Measurements from ENCODE around the gene UBE2E1. TPM values are rescaled to one million over a fixed set of nuclear protein-coding genes. Genes with fewer than 3 reads are reported as not detected.

The UBE2E1 gene
- total and polyA plus RNA-seq, 2 of the 4 experiments (the other 2 are of a cell fraction), result 54.1 to 91.6 TPM

GRCh38 chr3:23831517-23832394 lies 26.0 kb downstream of the UBE2E1 start:
- Histone ChIP-seq H4K20me1 (ENCODE audit: insufficient read depth, low read length) (peaks cover 52% of the 10 kb centered on the region), H3K4me1 (ENCODE audit: control insufficient read depth, insufficient read depth, low read length) (no peaks in the 10 kb centered on the region)

More at GRCh38 chr3:23831517-23832394, 26.0 kb downstream of the UBE2E1 start:
- Histone ChIP-seq H2BK120ac (ENCODE audit: low read depth, low read length) (no peak overlapping the region), H3K79me1 (ENCODE audit: low read depth in 1 of 2, low read length in 2 of 2) (peaks cover 31 to 55% of the 10 kb centered on the region in 2 experiments), H3K9ac (ENCODE audit: low read depth, low read length) (no peak overlapping the region), H3K18ac (ENCODE audit: low read depth, low read length) (no peak overlapping the region), H3K27me3 (ENCODE audit: control insufficient read depth, insufficient read depth, low read length) (no peaks in the 10 kb centered on the region), H3K9me1 (ENCODE audit: insufficient read depth, low read length) (no peaks in the 10 kb centered on the region), H2BK15ac (ENCODE audit: low read depth, low read length) (no peak overlapping the region), H3K4ac (ENCODE audit: low read depth, low read length) (no peak overlapping the region), H3K56ac (ENCODE audit: extremely low read depth, insufficient read depth, low read length) (no peak overlapping the region), H4K8ac (ENCODE audit: low read depth in 2 of 2, low read length in 2 of 2) (no peak overlapping the region), H2BK20ac (ENCODE audit: low read depth, low read length) (no peak overlapping the region), H3K27ac (ENCODE audit: insufficient read depth, low read length) (no peak overlapping the region), H3K14ac (replicated peaks; ENCODE audit: low read depth, low read length) (no peak overlapping the region), H4K5ac (ENCODE audit: low read depth, low read length) (no peak overlapping the region), H2AK9ac (replicated peaks; ENCODE audit: low read depth, low read length, poor library complexity) (no peak overlapping the region), H3K23ac (ENCODE audit: low read depth, low read length) (no peak overlapping the region), H3K9me3 (ENCODE audit: control insufficient read depth, insufficient read depth, low read length) (no peaks in the 10 kb centered on the region), H3K4me3 (ENCODE audit: insufficient read depth, low read depth, low read length) (no peak overlapping the region), H4K91ac (ENCODE audit: insufficient read depth, low read depth, low read length) (no peak overlapping the region), H3K4me2 (ENCODE audit: low read depth, low read length) (no peak overlapping the region), H3K36me3 (ENCODE audit: control insufficient read depth, insufficient read depth, low read length) (no peaks in the 10 kb centered on the region), H2AFZ (replicated peaks; ENCODE audit: low read length, poor library complexity) (no peak overlapping the region), H2BK5ac (ENCODE audit: low read depth, low read length, poor library complexity, severe bottlenecking) (no peak overlapping the region), H2AK5ac (ENCODE audit: low read depth, low read length) (no peak overlapping the region)
- intact Hi-C loops (cut with micrococcal nuclease) (no loop called here), dilution Hi-C loops (cut with HindIII; ENCODE audit: low sequenced_read_pairs, unreplicated experiment) (no loop called here), in situ Hi-C loops (cut with MboI; ENCODE audit: low sequenced_read_pairs) (no loop called here)
- TF ChIP-seq, protein P1, sequence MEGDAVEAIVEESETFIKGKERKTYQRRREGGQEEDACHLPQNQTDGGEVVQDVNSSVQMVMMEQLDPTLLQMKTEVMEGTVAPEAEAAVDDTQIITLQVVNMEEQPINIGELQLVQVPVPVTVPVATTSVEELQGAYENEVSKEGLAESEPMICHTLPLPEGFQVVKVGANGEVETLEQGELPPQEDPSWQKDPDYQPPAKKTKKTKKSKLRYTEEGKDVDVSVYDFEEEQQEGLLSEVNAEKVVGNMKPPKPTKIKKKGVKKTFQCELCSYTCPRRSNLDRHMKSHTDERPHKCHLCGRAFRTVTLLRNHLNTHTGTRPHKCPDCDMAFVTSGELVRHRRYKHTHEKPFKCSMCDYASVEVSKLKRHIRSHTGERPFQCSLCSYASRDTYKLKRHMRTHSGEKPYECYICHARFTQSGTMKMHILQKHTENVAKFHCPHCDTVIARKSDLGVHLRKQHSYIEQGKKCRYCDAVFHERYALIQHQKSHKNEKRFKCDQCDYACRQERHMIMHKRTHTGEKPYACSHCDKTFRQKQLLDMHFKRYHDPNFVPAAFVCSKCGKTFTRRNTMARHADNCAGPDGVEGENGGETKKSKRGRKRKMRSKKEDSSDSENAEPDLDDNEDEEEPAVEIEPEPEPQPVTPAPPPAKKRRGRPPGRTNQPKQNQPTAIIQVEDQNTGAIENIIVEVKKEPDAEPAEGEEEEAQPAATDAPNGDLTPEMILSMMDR (conservative IDR thresholded peaks at IDR 0.05; ENCODE audit: low read depth, low read length), result no peak
- TF ChIP-seq MAZ (IDR thresholded peaks at IDR 0.05; ENCODE audit: borderline replicate concordance, low read depth, low read length), result no peak
- TF ChIP-seq RAD21 (IDR thresholded peaks at IDR 0.05; ENCODE audit: low read length), result no peak
- TF ChIP-seq MAFK (IDR thresholded peaks at IDR 0.05; ENCODE audit: low read depth, low read length), result no peak
- no peak for TF ChIP-seq BHLHE40 (IDR thresholded peaks at IDR 0.05; ENCODE audit: low read depth, low read length)
- TF ChIP-seq CHD1 (IDR thresholded peaks at IDR 0.05; ENCODE audit: low read depth, low read length), result no peak
- TF ChIP-seq RCOR1 (IDR thresholded peaks at IDR 0.05; ENCODE audit: insufficient replicate concordance, low read length), result no peak
- no peak for TF ChIP-seq FOS (IDR thresholded peaks at IDR 0.05; ENCODE audit: low read depth, low read length)
- no peak for TF ChIP-seq NFE2L2 (IDR thresholded peaks at IDR 0.05; ENCODE audit: low read depth, low read length)
- no peak for TF ChIP-seq CEBPB (IDR thresholded peaks at IDR 0.05; ENCODE audit: low read depth, low read length)
- ChIA-PET POLR2A (ENCODE audit: unreplicated experiment) (interaction anchor here (0.7 kb wide), 1 partner anchor 85 kb away, joined by 6 read pairs; the partner anchor contains the start of genes NKIRAS1 and RPL15), CTCF (interaction anchor here (0.6 kb wide), 1 partner anchor 217 kb away, joined by 5 read pairs; no protein-coding TSS in a partner anchor)
- no TSS peak for BruUV-seq (replicated peaks)
- DNase-seq (no peak), ATAC-seq (ENCODE audit: low read depth) (no peak)
- 100% methylated on average over 1 of the region's 9 CpGs; no CpG with 5 or more reads in 1 of the 2 experiments for WGBS, 2 experiments (ENCODE audit: extremely low coverage in 2 of 2, insufficient read length in 1 of 2)
